Lower lobe of right lung (tissue), 2 donors: ENCODE results near the gene UBTF. TPM values are rescaled to one million over a fixed set of nuclear protein-coding genes. Genes with fewer than 3 reads are reported as not detected.

Experiments used
- ATAC-seq, 2 donors: fragments of 200-7000 bp; cut with Tn5 transposase; one replicate each; pipeline ENCODE4 v1.9.1; 2020 to 2022; ENCODE audit warnings: mild to moderate bottlenecking in 2 of 2, moderate library complexity in 2 of 2
- DNase-seq: peaks from one replicate; pipeline ENCODE4 v3.0.0-alpha.2; 2020
- H3K27ac ChIP-seq: fragments of 200-600 bp; one replicate; pipeline ENCODE4 v1.8.0; 2022
- H3K27me3 ChIP-seq: fragments of 200-600 bp; one replicate; pipeline ENCODE4 v1.8.0; 2022; ENCODE audit warnings: low read depth
- H3K36me3 ChIP-seq: fragments of 200-600 bp; one replicate; pipeline ENCODE4 v1.8.0; 2022; ENCODE audit warnings: mild to moderate bottlenecking
- H3K4me1 ChIP-seq: fragments of 200-600 bp; one replicate; pipeline ENCODE4 v1.8.0; 2022
- H3K4me3 ChIP-seq: fragments of 200-600 bp; one replicate; pipeline ENCODE4 v1.8.0; 2022; ENCODE audit warnings: mild to moderate bottlenecking
- H3K9me3 ChIP-seq: fragments of 200-600 bp; one replicate; pipeline ENCODE4 v1.8.0; 2022
- CTCF ChIP-seq: fragments of 200-600 bp; IDR thresholded peaks from one replicate; pipeline ENCODE4 v1.8.0; 2022; ENCODE audit warnings: antibody characterized with exemption, mild to moderate bottlenecking
- intact Hi-C: fragments of 100-400 bp; cut with DNase I; formaldehyde crosslinking; loops from one replicate; pipeline ENCODE4 v1.11.0; 2022
- total RNA-seq: library from RNA; stranded (reverse); fragmentation: NEBNext Ultra II Directional; extraction: Animal tissue kit (Norgen Biotek cat#: 25700); gene quantifications from one replicate; pipeline ENCODE4 v1.2.1, GENCODE V29; 2021
- donor health status: DM: no; HTN: yes; CAD: no; lungs with severe emphysema.

UBTF gene
- total RNA-seq, 1 donor from 2014 or later, result 56.7 TPM

GRCh38 chr17:44183024-44183423 is 36.5 kb downstream of the UBTF start:
- no peaks in the 10 kb centered on the region for H3K27me3 ChIP-seq
- intact Hi-C loops, result no loop called here
- DNase-seq, result no peak
- ATAC-seq, result no peak
- H3K27ac ChIP-seq, result no peak overlapping the region
- H3K4me3 ChIP-seq, result no peak overlapping the region
- H3K9me3 ChIP-seq, result no peaks in the 10 kb centered on the region
- peaks cover 32% of the 10 kb centered on the region for H3K36me3 ChIP-seq
- no peak for TF ChIP-seq CTCF
- H3K4me1 ChIP-seq, result peaks cover 18% of the 10 kb centered on the region

GRCh38 chr17:44178133-44178532 is 41.3 kb downstream of the UBTF start:
- intact Hi-C loops, result no loop called here
- Histone ChIP-seq H3K9me3 (no peaks in the 10 kb centered on the region), H3K27ac (no peak overlapping the region), H3K36me3 (peaks cover 45% of the 10 kb centered on the region), H3K4me1 (no peaks in the 10 kb centered on the region), H3K4me3 (no peak overlapping the region), H3K27me3 (no peaks in the 10 kb centered on the region)
- no peak for ATAC-seq
- no peak for TF ChIP-seq CTCF
- DNase-seq, result no peak

GRCh38 chr17:44177640-44178039 is 41.8 kb downstream of the UBTF start:
- Histone ChIP-seq H3K4me1 (no peaks in the 10 kb centered on the region), H3K4me3 (no peak overlapping the region), H3K9me3 (no peaks in the 10 kb centered on the region), H3K27ac (no peak overlapping the region), H3K27me3 (no peaks in the 10 kb centered on the region), H3K36me3 (peaks cover 40% of the 10 kb centered on the region)
- ATAC-seq (peak; percentile 12 to 22), DNase-seq (no peak)
- no peak for TF ChIP-seq CTCF
- intact Hi-C loops, result no loop called here

- no peak for TF ChIP-seq CTCF
- intact Hi-C loops, result no loop called here
- H3K27me3 ChIP-seq, result no peaks in the 10 kb centered on the region
- peaks cover 33% of the 10 kb centered on the region for H3K36me3 ChIP-seq
- H3K27ac ChIP-seq, result no peak overlapping the region
- DNase-seq (no peak), ATAC-seq (peak; percentile 11 to 42)
- H3K4me3 ChIP-seq, result no peak overlapping the region
- no peaks in the 10 kb centered on the region for H3K4me1 ChIP-seq
- no peaks in the 10 kb centered on the region for H3K9me3 ChIP-seq
Measured at GRCh38 chr17:44176671-44177501, 42.6 kb downstream of the UBTF start.

GRCh38 chr17:44176257-44176656 is 43.2 kb downstream of the UBTF start:
- no peak for ATAC-seq

More at GRCh38 chr17:44176257-44176656, 43.2 kb downstream of the UBTF start:
- no peaks in the 10 kb centered on the region for H3K9me3 ChIP-seq
- H3K27me3 ChIP-seq, result no peaks in the 10 kb centered on the region
- intact Hi-C loops, result no loop called here
- no peak for DNase-seq
- H3K27ac ChIP-seq, result no peak overlapping the region
- TF ChIP-seq CTCF, result no peak
- no peak overlapping the region for H3K4me3 ChIP-seq
- H3K36me3 ChIP-seq, result peaks cover 28% of the 10 kb centered on the region
- no peaks in the 10 kb centered on the region for H3K4me1 ChIP-seq
